Raji (cell line): Measurements from ENCODE around the gene WDR82.

Experiments
- POLR2A ChIP-seq: IDR thresholded peaks from 2 replicates; pipeline ENCODE4 v1.6.1; 2011; ENCODE audit warnings: low read depth, low read length, control low read depth; ENCODE audit not compliant: insufficient read depth

The WDR82 gene

GRCh38 chr3:52240886-52241370 lies 37.5 kb downstream of the WDR82 start:
- TF ChIP-seq POLR2A = no peak; the same call in 1 of the 2 replicates

GRCh38 chr3:52240059-52240885 lies 38.2 kb downstream of the WDR82 start:
- TF ChIP-seq POLR2A = peak; percentile 82

GRCh38 chr3:52238761-52239701 lies 39.4 kb downstream of the WDR82 start, which contains the start of gene TWF2:
TWF2 (minus strand) TSS chr3:52239158; CDS start chr3:52239016, 142 bp downstream.
- TF ChIP-seq POLR2A = peak; percentile 92

GRCh38 chr3:52238193-52238760 lies 40.2 kb downstream of the WDR82 start:
- no peak for TF ChIP-seq POLR2A

GRCh38 chr3:52237657-52238172 lies 40.7 kb downstream of the WDR82 start:
- TF ChIP-seq POLR2A = no peak

- TF ChIP-seq POLR2A = no peak
These were observed 41.3 kb downstream of the WDR82 start for GRCh38 chr3:52237006-52237656.

- no peak for TF ChIP-seq POLR2A
These were observed 42.0 kb downstream of the WDR82 start for GRCh38 chr3:52236424-52236886.

GRCh38 chr3:52234516-52235447 lies 43.7 kb downstream of the WDR82 start:
- TF ChIP-seq POLR2A = no peak

- TF ChIP-seq POLR2A = no peak
These were observed 44.5 kb downstream of the WDR82 start for GRCh38 chr3:52233968-52234367.

GRCh38 chr3:52233108-52233591 lies 45.3 kb downstream of the WDR82 start:
- no peak for TF ChIP-seq POLR2A

GRCh38 chr3:52232279-52233107 lies 46.0 kb downstream of the WDR82 start:
- no peak for TF ChIP-seq POLR2A
